Measurements from ENCODE around the gene ERI3. TPM values are rescaled to one million over a fixed set of nuclear protein-coding genes. Genes with fewer than 3 reads are reported as not detected.

ERI3 gene
- total and polyA plus RNA-seq, 9 of the 15 experiments (the other 6 are each of a cell fraction or from before 2014, with no cell fraction given): 47.8 to 93.4 (median 67.2) TPM

DNA sequence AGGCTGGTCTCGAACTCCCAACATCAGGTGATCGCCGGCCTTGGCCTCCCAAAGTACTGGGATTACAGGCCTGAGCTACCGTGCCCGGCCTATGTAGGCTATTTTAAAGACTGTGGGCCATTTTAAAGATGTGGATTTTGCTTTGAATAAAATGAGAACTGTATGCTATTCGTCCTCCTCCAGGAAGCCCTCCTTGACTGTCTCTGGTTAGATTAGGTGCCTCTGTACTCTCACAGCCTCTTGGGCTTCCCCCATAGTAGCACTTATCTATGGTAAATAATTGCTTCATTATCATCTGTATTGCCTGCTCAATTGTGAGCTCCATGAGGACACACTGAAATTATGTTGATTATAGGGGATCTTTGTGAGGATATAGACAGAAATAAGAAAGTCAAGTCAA is 20.5 kb upstream of the ERI3 start:
- BruUV-seq (replicated peaks): no TSS peak
- Histone ChIP-seq H3K9ac (ENCODE audit: insufficient read depth in 1 of 2, low read depth in 2 of 2, low read length in 2 of 2) (no peak overlapping the region), H3K36me3 (ENCODE audit: control insufficient read depth, insufficient read depth, low read length) (no peaks in the 10 kb centered on the region), H3K27ac (ENCODE audit: extremely low read depth, low read depth, low read length) (no peak overlapping the region), H3K4me2 (ENCODE audit: insufficient read depth, low read length) (no peak overlapping the region), H2AFZ (ENCODE audit: low read depth, low read length) (no peak overlapping the region), H3K4me3 (no peak overlapping the region), H3K9me3 (replicated peaks; ENCODE audit: control insufficient read depth, insufficient read depth, low read depth, low read length) (no peaks in the 10 kb centered on the region), H4K20me1 (replicated peaks; ENCODE audit: control insufficient read depth, insufficient read depth, low read length) (peaks cover 4% of the 10 kb centered on the region; the same call in 1 of the 2 replicates), H3K79me2 (ENCODE audit: control insufficient read depth, insufficient read depth, low read length) (no peaks in the 10 kb centered on the region), H3K9me1 (ENCODE audit: control insufficient read depth, insufficient read depth, low read length) (no peaks in the 10 kb centered on the region), H3K4me1 (replicated peaks in 1 of 2; ENCODE audit: control insufficient read depth in 2 of 2, insufficient read depth in 2 of 2, low read length in 2 of 2) (no peaks in the 10 kb centered on the region; a peak in 1 of 5 replicates), H3K27me3 (ENCODE audit: control insufficient read depth in 2 of 2, insufficient read depth in 2 of 2, low read length in 2 of 2) (peaks cover 7 to 29% of the 10 kb centered on the region in 2 experiments)
- ChIA-PET POLR2A (no interaction called here), CTCF (ENCODE audit: low intra/inter-chr PET ratio) (no interaction called here)
- WGBS (ENCODE audit: insufficient coverage, low coverage, missing lambda C conversion rate): 15% methylated on average over 6 of the region's 6 CpGs
- intact Hi-C loops (cut with micrococcal nuclease): no loop called here
- ATAC-seq: no peak
- no peak for FAIRE-seq
- TF ChIP-seq RBM25 (IDR thresholded peaks at IDR 0.05; ENCODE audit: low read depth, low read length, severe bottlenecking) (peak; percentile 72), ZNF436 (CRISPR knock-in tag; IDR thresholded peaks at IDR 0.05) (0 out of 2 replicates have a peak, but pooled peaks have one; percentile 73), ZFP36 (IDR thresholded peaks at IDR 0.05; ENCODE audit: low read depth, low read length, partially characterized antibody) (peak; percentile 98), BRCA1 (IDR thresholded peaks at IDR 0.05) (no peak), BRCA1 (CRISPR knock-in tag; IDR thresholded peaks at IDR 0.05) (no peak), BCOR (IDR thresholded peaks at IDR 0.05) (peak; percentile 34; the same call in 1 of the 2 replicates), SMARCA5 (IDR thresholded peaks at IDR 0.05) (peak; percentile 41; the same call in 1 of the 2 replicates), NFYB (IDR thresholded peaks at IDR 0.05; ENCODE audit: extremely low read depth, insufficient read length) (no peak)
- in situ Hi-C loops (cut with MboI): loop anchor here (10.0 kb wide), 1 partner anchor 199 kb away; no protein-coding TSS in a partner anchor
- no peak for DNase-seq (ENCODE audit: extremely low read depth in 1 of 4, low spot score in 3 of 4)

DNA sequence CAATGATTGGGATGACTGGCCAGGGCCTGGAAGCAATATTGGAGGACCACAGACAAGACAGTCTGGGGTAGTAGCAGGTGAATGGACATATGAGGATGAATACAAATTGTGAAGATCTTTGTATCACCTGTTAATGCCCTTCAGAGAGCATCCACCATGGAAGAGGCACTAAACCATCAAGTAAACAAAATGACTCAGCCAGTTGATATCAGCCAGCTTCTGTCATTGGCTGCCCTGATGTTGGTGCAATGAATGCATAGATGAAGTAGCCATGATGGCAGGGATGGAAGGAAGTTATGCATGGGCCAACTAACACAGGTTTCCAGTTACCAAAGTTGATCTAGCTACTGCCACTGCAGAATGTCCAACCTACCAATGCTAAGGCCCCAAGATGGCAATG is 16.1 kb upstream of the ERI3 start:
- H3K9ac ChIP-seq (ENCODE audit: insufficient read depth in 1 of 2, low read depth in 2 of 2, low read length in 2 of 2): no peak overlapping the region
- FAIRE-seq (peak; percentile 26), ATAC-seq (no peak), DNase-seq (ENCODE audit: extremely low read depth in 1 of 4, low spot score in 3 of 4) (no peak)
- H3K36me3 ChIP-seq (ENCODE audit: control insufficient read depth, insufficient read depth, low read length): no peaks in the 10 kb centered on the region
- ChIA-PET CTCF (ENCODE audit: low intra/inter-chr PET ratio) (no interaction called here), POLR2A (interaction anchor here (1.0 kb wide), 1 partner anchor 18 kb away, joined by 4 read pairs; no protein-coding TSS in a partner anchor)
- H3K9me1 ChIP-seq (ENCODE audit: control insufficient read depth, insufficient read depth, low read length): no peaks in the 10 kb centered on the region
- H3K9me3 ChIP-seq (replicated peaks; ENCODE audit: control insufficient read depth, insufficient read depth, low read depth, low read length): no peaks in the 10 kb centered on the region
- H3K4me3 ChIP-seq: no peak overlapping the region
- no peak overlapping the region for H2AFZ ChIP-seq (ENCODE audit: low read depth, low read length)
- H4K20me1 ChIP-seq (replicated peaks; ENCODE audit: control insufficient read depth, insufficient read depth, low read length): no peaks in the 10 kb centered on the region
- in situ Hi-C loops (cut with MboI): loop anchor here (5.0 to 10.0 kb wide), 2 partner anchors 204 to 281 kb away; no protein-coding TSS in a partner anchor
- H3K4me2 ChIP-seq (ENCODE audit: insufficient read depth, low read length): no peak overlapping the region
- no TSS peak for BruUV-seq (replicated peaks)
- no peak overlapping the region for H3K27ac ChIP-seq (ENCODE audit: extremely low read depth, low read depth, low read length)
- intact Hi-C loops (cut with micrococcal nuclease): no loop called here
- H3K4me1 ChIP-seq (replicated peaks in 1 of 2; ENCODE audit: control insufficient read depth in 2 of 2, insufficient read depth in 2 of 2, low read length in 2 of 2): no peaks in the 10 kb centered on the region; a peak in 1 of 5 replicates
- H3K27me3 ChIP-seq (ENCODE audit: control insufficient read depth in 2 of 2, insufficient read depth in 2 of 2, low read length in 2 of 2): peaks cover 31 to 38% of the 10 kb centered on the region in 2 experiments
- no peaks in the 10 kb centered on the region for H3K79me2 ChIP-seq (ENCODE audit: control insufficient read depth, insufficient read depth, low read length)
- TF ChIP-seq CTBP1 (IDR thresholded peaks at IDR 0.05; ENCODE audit: borderline replicate concordance) (peak; percentile 39; the same call in 1 of the 2 replicates), FOSL1 (tag; conservative IDR thresholded peaks at IDR 0.05) (0 out of 2 replicates have a peak, but pooled peaks have one; percentile 19), GTF2E2 (tag; IDR thresholded peaks at IDR 0.05) (no peak), HNRNPK (IDR thresholded peaks at IDR 0.05; ENCODE audit: low read depth, low read length, poor library complexity, severe bottlenecking) (no peak), SMARCE1 (IDR thresholded peaks at IDR 0.05) (no peak), MAFK (IDR thresholded peaks at IDR 0.05; ENCODE audit: low read length) (0 out of 2 replicates have a peak, but pooled peaks have one; percentile 12)
- TF ChIP-seq, protein P1, sequence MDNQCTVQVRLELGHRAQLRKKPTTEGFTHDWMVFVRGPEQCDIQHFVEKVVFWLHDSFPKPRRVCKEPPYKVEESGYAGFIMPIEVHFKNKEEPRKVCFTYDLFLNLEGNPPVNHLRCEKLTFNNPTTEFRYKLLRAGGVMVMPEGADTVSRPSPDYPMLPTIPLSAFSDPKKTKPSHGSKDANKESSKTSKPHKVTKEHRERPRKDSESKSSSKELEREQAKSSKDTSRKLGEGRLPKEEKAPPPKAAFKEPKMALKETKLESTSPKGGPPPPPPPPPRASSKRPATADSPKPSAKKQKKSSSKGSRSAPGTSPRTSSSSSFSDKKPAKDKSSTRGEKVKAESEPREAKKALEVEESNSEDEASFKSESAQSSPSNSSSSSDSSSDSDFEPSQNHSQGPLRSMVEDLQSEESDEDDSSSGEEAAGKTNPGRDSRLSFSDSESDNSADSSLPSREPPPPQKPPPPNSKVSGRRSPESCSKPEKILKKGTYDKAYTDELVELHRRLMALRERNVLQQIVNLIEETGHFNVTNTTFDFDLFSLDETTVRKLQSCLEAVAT (IDR thresholded peaks at IDR 0.05): no peak
